GM19043 (cell line): ENCODE measurements around the gene ARHGEF38.
"Not testable (repeated sequence)": the region's sequence is repeated elsewhere in the genome, so short reads cannot be mapped to it uniquely, and the experiment has no call there.

Source experiments
- ATAC-seq: cut with Tn5 transposase; IDR thresholded peaks from one replicate; pipeline ENCODE4 v1.9.1; 2021; ENCODE audit warnings: low read depth; ENCODE audit not compliant: unreplicated experiment

ARHGEF38 gene

DNA sequence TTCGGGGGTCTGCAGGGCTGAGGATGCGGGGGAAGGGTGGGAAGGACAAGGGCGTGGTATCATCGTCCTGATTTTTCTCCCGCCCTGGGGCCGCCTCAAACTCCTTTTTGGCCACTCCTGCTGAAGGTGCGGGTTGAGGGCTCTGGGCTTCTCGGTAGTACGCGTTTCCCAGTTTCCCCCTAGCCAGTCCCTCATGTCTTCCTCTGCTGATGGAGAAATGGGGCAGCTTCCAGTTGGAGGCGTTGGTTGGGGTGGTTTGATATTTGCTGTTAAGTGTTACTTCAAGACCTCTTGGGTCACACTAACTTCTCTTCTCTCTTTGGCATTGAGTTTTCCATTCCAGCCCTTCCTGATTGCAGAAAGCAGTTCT lies 156.6 kb downstream of the ARHGEF38 start:
- peak; percentile 21 for ATAC-seq

DNA sequence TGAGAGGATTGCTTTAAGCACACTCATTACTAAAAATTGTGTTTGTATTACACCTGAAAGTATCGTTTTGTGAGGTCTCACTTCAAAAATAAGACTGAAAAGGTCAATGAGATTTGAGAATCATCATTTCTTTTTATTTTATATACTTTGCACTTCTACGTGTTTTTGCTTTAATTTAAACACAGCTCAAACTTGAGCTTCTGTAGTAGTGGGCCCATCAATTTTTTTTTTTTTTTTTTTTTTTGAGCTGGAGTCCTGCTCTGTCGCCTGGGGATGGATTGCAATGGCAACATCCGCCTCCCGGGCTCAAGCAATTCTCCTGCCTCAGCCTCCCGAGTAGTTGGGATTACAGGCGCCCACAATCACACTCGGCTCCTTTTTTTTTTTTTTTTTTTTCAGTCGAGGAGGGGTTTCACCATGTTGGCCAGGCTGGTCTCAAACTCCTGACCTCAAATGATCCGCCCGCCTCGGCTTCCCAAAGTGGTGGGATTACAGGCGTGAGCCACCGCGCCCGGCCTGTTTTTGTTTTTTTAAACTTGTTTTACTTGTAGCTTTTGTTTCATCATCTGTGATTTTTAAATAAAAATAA lies 157.7 kb downstream of the ARHGEF38 start:
- no peak for ATAC-seq

GRCh38 chr4:105710678-105711077 lies 158.3 kb downstream of the ARHGEF38 start:
- ATAC-seq = no peak

GRCh38 chr4:105712766-105713165 lies 160.3 kb downstream of the ARHGEF38 start:
- ATAC-seq = no peak

DNA sequence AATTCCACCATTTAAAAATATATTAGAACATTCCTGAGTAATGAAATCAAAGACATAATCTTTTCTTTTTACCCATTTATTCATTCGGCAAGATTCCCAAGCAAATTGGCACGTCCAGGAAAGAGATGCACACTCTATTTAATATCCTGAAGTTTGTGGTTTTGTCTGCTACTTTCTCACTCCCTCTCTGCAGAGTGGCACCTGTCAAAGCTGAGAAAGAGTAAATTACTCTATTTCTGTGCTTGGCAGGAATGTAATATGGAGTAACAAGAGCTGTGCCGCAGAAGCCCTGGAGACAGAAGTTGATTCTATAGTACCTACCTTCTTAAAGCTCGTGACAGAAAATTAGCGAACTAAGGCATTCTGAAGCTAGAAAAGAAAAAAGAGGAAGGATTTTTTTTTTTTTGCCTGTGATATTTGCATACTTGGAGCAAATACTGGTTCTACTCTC lies 161.7 kb downstream of the ARHGEF38 start:
- ATAC-seq = peak; percentile 73

GRCh38 chr4:105714932-105715331 lies 162.5 kb downstream of the ARHGEF38 start:
- no peak for ATAC-seq

GRCh38 chr4:105715692-105716278 lies 163.4 kb downstream of the ARHGEF38 start:
- no peak for ATAC-seq

GRCh38 chr4:105719204-105719603 lies 166.8 kb downstream of the ARHGEF38 start:
- no peak for ATAC-seq

- no peak for ATAC-seq
These were observed 173.2 kb downstream of the ARHGEF38 start for GRCh38 chr4:105725623-105726022.

DNA sequence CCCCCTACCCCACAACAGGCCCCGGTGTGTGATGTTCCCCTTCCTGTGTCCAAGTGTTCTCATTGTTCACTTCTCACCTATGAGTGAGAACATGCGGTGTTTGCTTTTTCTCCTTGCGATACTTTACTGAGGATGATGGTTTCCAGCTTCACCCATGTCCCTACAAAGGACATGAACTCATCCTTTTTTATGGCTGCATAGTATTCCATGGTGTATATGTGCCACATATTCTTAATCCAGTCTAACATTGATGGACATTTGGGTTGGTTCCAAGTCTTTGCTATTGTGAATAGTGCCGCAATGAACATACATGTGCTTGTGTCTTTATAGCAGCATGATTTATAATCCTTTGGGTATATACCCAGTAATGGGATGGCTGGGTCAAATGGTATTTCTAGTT lies 177.5 kb downstream of the ARHGEF38 start:
- ATAC-seq = not testable (repeated sequence)
